Measurements from ENCODE around the gene TMEM272.

Gene TMEM272

GRCh38 chr13:51844862-51845573, at the start of gene TMEM272:
TSS of gene TMEM272 (minus strand) at chr13:51845177. CDS start at chr13:51838530, 6,647 bp downstream.
- Mint-ChIP-seq H3K9me3 (no peaks in the 10 kb centered on the region), H3K36me3 (ENCODE audit: low read depth) (no peaks in the 10 kb centered on the region), H3K4me1 (ENCODE audit: low read depth) (peaks cover 17% of the 10 kb centered on the region), H3K27me3 (peaks cover 9% of the 10 kb centered on the region), H3K27ac (no peak within 1 kb of the TSS), H3K4me3 (peak within 1 kb of the TSS; percentile 41)
- intact Hi-C loops (cut with micrococcal nuclease) = loop anchor here (5.0 kb wide), 1 partner anchor 282 kb away; the partner anchor contains the start of gene NEK5

GRCh38 chr13:51894239-51894638, 49.3 kb upstream of the TMEM272 start:
- no peak overlapping the region for H3K27ac Mint-ChIP-seq
- no peaks in the 10 kb centered on the region for H3K9me3 Mint-ChIP-seq
- H3K4me1 Mint-ChIP-seq (ENCODE audit: low read depth) = no peaks in the 10 kb centered on the region
- H3K4me3 Mint-ChIP-seq = no peak overlapping the region
- no peaks in the 10 kb centered on the region for H3K36me3 Mint-ChIP-seq (ENCODE audit: low read depth)
- intact Hi-C loops (cut with micrococcal nuclease) = no loop called here
- H3K27me3 Mint-ChIP-seq = peaks cover 6% of the 10 kb centered on the region

GRCh38 chr13:51892657-51893056, 47.7 kb upstream of the TMEM272 start:
- no peak overlapping the region for H3K4me3 Mint-ChIP-seq
- no peaks in the 10 kb centered on the region for H3K4me1 Mint-ChIP-seq (ENCODE audit: low read depth)
- H3K27me3 Mint-ChIP-seq = peaks cover 6% of the 10 kb centered on the region
- H3K36me3 Mint-ChIP-seq (ENCODE audit: low read depth) = no peaks in the 10 kb centered on the region
- intact Hi-C loops (cut with micrococcal nuclease) = no loop called here
- H3K27ac Mint-ChIP-seq = no peak overlapping the region
- no peaks in the 10 kb centered on the region for H3K9me3 Mint-ChIP-seq

GRCh38 chr13:51887468-51887867, 42.5 kb upstream of the TMEM272 start:
- H3K27me3 Mint-ChIP-seq = peaks cover 1% of the 10 kb centered on the region
- peaks cover 11% of the 10 kb centered on the region for H3K9me3 Mint-ChIP-seq
- intact Hi-C loops (cut with micrococcal nuclease) = no loop called here
- no peak overlapping the region for H3K27ac Mint-ChIP-seq
- H3K36me3 Mint-ChIP-seq (ENCODE audit: low read depth) = no peaks in the 10 kb centered on the region
- no peak overlapping the region for H3K4me3 Mint-ChIP-seq
- no peaks in the 10 kb centered on the region for H3K4me1 Mint-ChIP-seq (ENCODE audit: low read depth)

GRCh38 chr13:51885651-51886050, 40.7 kb upstream of the TMEM272 start:
- Mint-ChIP-seq H3K4me1 (ENCODE audit: low read depth) (no peaks in the 10 kb centered on the region), H3K27me3 (peaks cover 1% of the 10 kb centered on the region), H3K36me3 (ENCODE audit: low read depth) (no peaks in the 10 kb centered on the region), H3K4me3 (no peak overlapping the region), H3K27ac (no peak overlapping the region), H3K9me3 (peaks cover 11% of the 10 kb centered on the region)
- intact Hi-C loops (cut with micrococcal nuclease) = no loop called here

GRCh38 chr13:51883226-51883600, 38.2 kb upstream of the TMEM272 start:
- intact Hi-C loops (cut with micrococcal nuclease) = no loop called here
- Mint-ChIP-seq H3K9me3 (peaks cover 11% of the 10 kb centered on the region), H3K4me1 (ENCODE audit: low read depth) (no peaks in the 10 kb centered on the region), H3K27ac (no peak overlapping the region), H3K27me3 (no peaks in the 10 kb centered on the region), H3K4me3 (no peak overlapping the region), H3K36me3 (ENCODE audit: low read depth) (no peaks in the 10 kb centered on the region)

GRCh38 chr13:51882570-51883225, 37.7 kb upstream of the TMEM272 start:
- H3K36me3 Mint-ChIP-seq (ENCODE audit: low read depth) = no peaks in the 10 kb centered on the region

GRCh38 chr13:51881296-51881695, 36.3 kb upstream of the TMEM272 start:
- no peaks in the 10 kb centered on the region for H3K4me1 Mint-ChIP-seq (ENCODE audit: low read depth)
- H3K4me3 Mint-ChIP-seq = no peak overlapping the region
- no peaks in the 10 kb centered on the region for H3K36me3 Mint-ChIP-seq (ENCODE audit: low read depth)
- H3K27me3 Mint-ChIP-seq = no peaks in the 10 kb centered on the region
- H3K27ac Mint-ChIP-seq = no peak overlapping the region
- intact Hi-C loops (cut with micrococcal nuclease) = no loop called here
- peaks cover 11% of the 10 kb centered on the region for H3K9me3 Mint-ChIP-seq

More at GRCh38 chr13:51882570-51883225, 37.7 kb upstream of the TMEM272 start:
- peaks cover 11% of the 10 kb centered on the region for H3K9me3 Mint-ChIP-seq
- intact Hi-C loops (cut with micrococcal nuclease) = no loop called here
- H3K27me3 Mint-ChIP-seq = no peaks in the 10 kb centered on the region
- no peaks in the 10 kb centered on the region for H3K4me1 Mint-ChIP-seq (ENCODE audit: low read depth)
- H3K4me3 Mint-ChIP-seq = no peak overlapping the region
- H3K27ac Mint-ChIP-seq = no peak overlapping the region

- Mint-ChIP-seq H3K4me1 (ENCODE audit: low read depth) (no peaks in the 10 kb centered on the region), H3K27me3 (peaks cover 3% of the 10 kb centered on the region), H3K4me3 (no peak overlapping the region), H3K9me3 (peaks cover 11% of the 10 kb centered on the region), H3K36me3 (ENCODE audit: low read depth) (no peaks in the 10 kb centered on the region), H3K27ac (no peak overlapping the region)
- intact Hi-C loops (cut with micrococcal nuclease) = no loop called here
Measured at GRCh38 chr13:51879133-51879532, 34.2 kb upstream of the TMEM272 start.

- H3K4me1 Mint-ChIP-seq (ENCODE audit: low read depth) = no peaks in the 10 kb centered on the region
- H3K9me3 Mint-ChIP-seq = no peaks in the 10 kb centered on the region
- H3K4me3 Mint-ChIP-seq = no peak overlapping the region
- peaks cover 3% of the 10 kb centered on the region for H3K27me3 Mint-ChIP-seq
- no peaks in the 10 kb centered on the region for H3K36me3 Mint-ChIP-seq (ENCODE audit: low read depth)
- intact Hi-C loops (cut with micrococcal nuclease) = no loop called here
- H3K27ac Mint-ChIP-seq = no peak overlapping the region
Measured at GRCh38 chr13:51874651-51875050, 29.7 kb upstream of the TMEM272 start.

- Mint-ChIP-seq H3K27me3 (peaks cover 3% of the 10 kb centered on the region), H3K27ac (no peak overlapping the region), H3K36me3 (ENCODE audit: low read depth) (no peaks in the 10 kb centered on the region), H3K4me1 (ENCODE audit: low read depth) (no peaks in the 10 kb centered on the region), H3K9me3 (no peaks in the 10 kb centered on the region), H3K4me3 (no peak overlapping the region)
- intact Hi-C loops (cut with micrococcal nuclease) = no loop called here
Measured at GRCh38 chr13:51873837-51874236, 28.9 kb upstream of the TMEM272 start.

- Mint-ChIP-seq H3K27me3 (peaks cover 3% of the 10 kb centered on the region), H3K4me3 (no peak overlapping the region), H3K4me1 (ENCODE audit: low read depth) (no peaks in the 10 kb centered on the region), H3K9me3 (no peaks in the 10 kb centered on the region), H3K36me3 (ENCODE audit: low read depth) (no peaks in the 10 kb centered on the region), H3K27ac (no peak overlapping the region)
- intact Hi-C loops (cut with micrococcal nuclease) = no loop called here
Measured at GRCh38 chr13:51873117-51873798, 28.3 kb upstream of the TMEM272 start.

- Mint-ChIP-seq H3K4me1 (ENCODE audit: low read depth) (no peaks in the 10 kb centered on the region), H3K27me3 (no peaks in the 10 kb centered on the region), H3K27ac (no peak overlapping the region), H3K36me3 (ENCODE audit: low read depth) (no peaks in the 10 kb centered on the region), H3K4me3 (no peak overlapping the region), H3K9me3 (no peaks in the 10 kb centered on the region)
- intact Hi-C loops (cut with micrococcal nuclease) = no loop called here
Measured at GRCh38 chr13:51870616-51871015, 25.6 kb upstream of the TMEM272 start.

GRCh38 chr13:51869916-51870315, 24.9 kb upstream of the TMEM272 start:
- H3K4me1 Mint-ChIP-seq (ENCODE audit: low read depth) = no peaks in the 10 kb centered on the region
- H3K27me3 Mint-ChIP-seq = no peaks in the 10 kb centered on the region
- H3K36me3 Mint-ChIP-seq (ENCODE audit: low read depth) = no peaks in the 10 kb centered on the region
- no peak overlapping the region for H3K4me3 Mint-ChIP-seq
- intact Hi-C loops (cut with micrococcal nuclease) = no loop called here
- H3K9me3 Mint-ChIP-seq = no peaks in the 10 kb centered on the region
- H3K27ac Mint-ChIP-seq = no peak overlapping the region
